Stimulated activated CD4-positive, alpha-beta T cell treated with anti-CD3 and anti-CD28 coated beads, Interleukin-15, amount 100 ng/mL, for 24 hours (primary cell): ENCODE measurements around the gene TICAM1.
"Not testable (repeated sequence)": the region's sequence is repeated elsewhere in the genome, so short reads cannot be mapped to it uniquely, and the experiment has no call there.

Experiments used
- DNase-seq: peaks from one replicate; pipeline ENCODE4 v3.0.0-alpha.2; 2020

The TICAM1 gene

DNA sequence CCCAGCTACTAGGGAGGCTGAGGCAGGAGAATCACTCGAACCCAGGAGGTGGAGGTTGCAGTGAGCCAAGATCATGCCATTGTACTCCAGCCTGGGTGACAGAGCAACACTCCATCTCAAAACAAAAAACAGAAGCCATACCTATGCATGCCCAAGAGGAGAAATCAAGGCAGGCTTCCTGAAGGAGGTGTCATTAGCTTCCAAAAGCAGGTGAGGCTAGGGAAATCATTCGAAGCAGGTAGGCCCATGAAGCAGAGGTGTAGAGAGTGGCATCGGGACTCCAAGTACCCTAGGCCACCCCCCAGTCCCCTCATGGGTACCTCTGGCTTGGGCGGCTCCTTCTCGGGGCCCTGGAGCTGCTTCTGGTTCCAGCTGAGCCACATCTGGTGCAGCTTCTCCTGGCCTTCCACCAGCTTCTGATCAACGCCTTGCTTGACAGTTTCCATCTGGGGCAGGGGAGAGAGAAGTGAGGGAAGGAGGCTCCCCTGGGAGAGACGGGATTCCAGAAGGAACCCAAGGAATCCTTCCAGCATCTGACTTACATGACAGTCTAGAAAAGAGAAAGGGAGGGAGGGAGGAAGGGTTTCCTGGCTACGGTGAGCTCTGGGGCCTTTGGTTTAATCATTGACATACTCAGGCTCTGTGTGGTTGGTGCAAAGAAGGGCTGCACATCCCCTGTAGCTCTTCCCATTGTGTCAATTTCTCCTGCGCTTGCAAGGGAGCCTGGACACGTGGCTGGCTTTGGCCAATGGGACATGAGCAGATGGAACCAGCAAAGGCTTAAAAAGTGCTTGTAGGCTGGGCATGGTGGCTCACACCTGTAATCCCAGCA is 13.1 kb upstream of the TICAM1 start:
- no peak for DNase-seq

DNA sequence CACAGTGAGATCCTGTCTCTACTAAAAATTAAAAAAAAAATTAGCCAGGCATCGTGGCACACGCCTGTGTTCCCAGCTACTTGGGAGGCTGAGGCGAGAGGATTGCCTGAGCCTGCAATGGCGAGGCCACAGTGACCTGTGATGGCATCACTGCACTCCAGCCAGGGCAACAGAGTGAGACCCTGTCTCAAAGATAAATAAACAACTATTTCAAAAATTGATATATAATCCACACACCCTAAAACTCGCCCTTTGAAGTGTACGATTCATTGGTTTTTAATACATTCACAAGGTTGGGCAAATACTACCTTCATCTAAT is 12.1 kb upstream of the TICAM1 start:
- DNase-seq: no peak

DNA sequence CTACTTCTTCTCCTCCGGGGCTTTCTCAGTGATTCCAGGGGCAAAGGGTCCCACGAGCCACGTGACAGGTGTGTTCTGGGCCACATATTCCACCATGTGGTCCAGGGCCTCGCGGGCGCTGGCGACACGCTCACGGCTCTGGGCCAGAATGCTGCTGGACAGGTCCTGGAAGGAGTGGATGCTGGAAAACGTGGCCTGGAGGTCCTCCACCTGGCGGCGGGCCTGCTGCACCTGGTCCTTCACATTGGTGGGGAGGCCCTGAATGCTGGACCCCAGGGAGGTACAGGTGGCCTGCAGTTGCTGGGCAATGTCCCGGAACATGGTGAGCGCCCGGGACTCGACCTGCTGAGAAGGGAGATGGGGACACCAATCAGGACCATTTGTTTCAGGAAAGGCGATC is 7.7 kb upstream of the TICAM1 start:
- DNase-seq: no peak

DNA sequence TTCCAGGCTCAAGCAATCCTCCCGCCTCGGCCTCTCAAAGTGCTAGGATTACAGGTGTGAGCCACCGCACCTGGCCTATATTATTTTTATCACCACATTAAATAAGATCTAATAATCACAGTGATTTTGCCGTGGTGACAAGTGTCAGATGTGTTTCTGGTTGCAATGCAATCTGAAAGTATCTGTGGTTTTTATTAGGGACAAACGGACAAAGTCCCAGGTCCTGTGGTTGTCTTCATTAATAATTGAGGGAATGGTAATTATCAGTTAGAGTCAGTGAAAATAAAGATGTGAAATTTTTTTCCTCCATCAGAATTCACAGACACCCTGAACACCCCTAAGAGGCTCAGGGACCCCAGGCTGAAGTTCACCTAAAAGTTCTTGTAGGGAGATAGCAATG is 1.3 kb upstream of the TICAM1 start:
- no peak for DNase-seq

DNA sequence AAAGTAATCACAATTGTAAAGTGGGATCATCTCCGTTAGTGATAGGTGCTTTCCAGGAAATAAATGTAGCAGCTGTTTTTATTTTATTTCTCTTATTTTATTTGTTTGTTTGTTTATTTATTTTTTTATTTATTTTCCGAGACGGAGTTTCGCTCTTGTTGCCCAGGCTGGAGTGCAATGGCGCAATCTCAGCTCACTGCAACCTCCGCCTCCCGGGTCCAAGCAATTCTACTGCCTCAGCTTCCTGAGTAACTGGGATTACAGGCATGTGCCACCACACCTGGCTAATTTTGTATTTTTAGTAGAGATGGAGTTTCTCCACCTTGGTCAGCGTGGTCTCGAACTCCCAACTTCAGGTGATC is 448 bp upstream of the TICAM1 start:
- DNase-seq: not testable (repeated sequence)

DNA sequence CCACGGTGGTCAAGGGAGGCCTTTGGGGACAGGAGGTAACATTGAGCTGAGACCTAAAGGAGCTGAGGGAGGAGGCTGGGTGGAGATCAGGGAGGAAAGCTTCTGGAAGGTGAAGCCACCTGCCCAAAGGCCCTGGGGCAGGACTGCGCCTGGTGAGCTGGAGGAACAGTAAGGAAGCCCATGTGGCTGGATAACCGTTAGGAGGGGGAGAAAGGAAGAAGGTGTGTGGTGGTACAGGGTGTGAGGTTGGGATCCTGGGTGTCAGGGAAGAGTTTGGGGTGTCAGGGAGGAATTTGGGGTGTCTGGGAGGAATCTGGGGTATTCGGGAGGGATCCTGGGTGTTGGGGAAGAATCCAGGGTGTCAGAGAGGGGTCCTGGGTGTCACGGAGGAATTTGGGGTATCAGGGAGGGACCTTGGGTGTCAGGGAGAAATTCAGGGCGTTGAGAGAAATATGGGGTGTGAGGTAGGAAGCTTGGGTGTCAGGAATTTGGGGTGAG is 695 bp downstream of the TICAM1 start:
- DNase-seq: no peak

DNA sequence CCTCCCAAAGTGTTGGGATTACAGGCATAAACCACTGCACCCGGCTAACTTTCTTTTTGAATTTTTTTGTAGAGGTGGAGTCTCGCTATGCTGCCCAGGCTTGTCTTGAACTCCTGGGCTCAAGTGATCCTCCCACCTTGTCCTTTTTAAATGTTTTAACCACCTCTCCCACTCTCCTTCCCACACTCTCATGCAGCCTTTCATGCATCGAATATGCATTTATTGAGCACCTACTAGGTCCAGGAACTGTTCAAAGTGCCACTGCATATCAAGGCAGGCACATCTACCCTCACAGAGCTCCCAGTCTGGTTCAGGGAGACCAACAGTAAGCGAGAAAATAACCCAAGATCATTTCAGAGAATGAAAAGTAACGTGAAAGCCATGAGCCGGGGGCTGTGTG is 1.2 kb downstream of the TICAM1 start:
- no peak for DNase-seq

DNA sequence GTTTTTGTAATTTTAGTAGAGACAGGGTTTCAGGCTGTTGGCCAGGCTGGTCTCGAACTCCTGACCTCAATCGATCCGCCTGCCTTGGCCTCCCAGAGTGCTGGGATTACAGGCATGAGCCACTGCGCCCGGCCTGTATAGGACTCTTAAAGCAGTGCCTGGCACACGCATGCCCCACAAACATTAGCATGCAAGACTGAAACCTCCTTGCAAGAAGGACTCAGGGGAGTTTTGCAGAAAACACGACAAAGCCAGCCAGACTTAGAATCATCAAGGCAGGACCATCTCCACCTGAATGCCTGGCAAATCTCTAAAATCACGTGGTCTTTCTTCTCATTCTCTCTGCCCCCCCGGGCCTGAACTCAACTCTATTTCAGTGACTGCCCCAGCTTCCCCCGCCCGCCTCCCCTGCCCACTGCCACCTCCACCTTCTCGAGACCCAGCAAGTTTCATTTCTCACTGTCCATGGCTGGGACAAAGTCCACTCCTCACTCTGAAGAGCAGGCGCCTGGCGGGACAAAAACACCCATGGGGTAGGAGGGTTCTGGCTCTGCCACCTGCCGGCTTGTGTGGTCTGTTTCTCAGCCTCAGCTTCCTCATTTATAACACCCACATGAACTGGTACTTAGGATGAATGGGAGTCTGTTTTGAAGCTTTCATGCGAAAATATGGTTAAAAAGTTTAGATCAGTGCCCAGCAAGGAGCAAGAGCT is 2.4 kb downstream of the TICAM1 start:
- DNase-seq: no peak

DNA sequence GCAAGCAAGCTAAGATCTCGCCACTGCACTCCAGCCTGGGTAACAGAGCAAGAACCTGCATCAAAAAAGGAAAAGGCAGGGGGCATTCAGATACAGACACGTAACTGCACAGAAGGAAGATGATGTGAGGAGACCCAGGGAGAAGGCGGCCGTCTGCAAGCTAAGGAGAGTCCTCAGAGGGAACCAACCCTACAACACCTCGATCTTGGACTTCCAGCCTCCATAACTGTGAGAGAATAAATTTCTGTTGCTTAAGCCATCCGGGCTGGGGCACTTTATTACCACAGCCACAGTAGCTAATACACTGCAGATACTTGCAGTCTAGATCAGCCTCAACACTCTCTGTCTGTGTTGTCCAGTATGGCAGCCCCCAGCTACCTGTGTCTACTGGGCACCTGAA is 7.9 kb downstream of the TICAM1 start:
- DNase-seq: no peak

DNA sequence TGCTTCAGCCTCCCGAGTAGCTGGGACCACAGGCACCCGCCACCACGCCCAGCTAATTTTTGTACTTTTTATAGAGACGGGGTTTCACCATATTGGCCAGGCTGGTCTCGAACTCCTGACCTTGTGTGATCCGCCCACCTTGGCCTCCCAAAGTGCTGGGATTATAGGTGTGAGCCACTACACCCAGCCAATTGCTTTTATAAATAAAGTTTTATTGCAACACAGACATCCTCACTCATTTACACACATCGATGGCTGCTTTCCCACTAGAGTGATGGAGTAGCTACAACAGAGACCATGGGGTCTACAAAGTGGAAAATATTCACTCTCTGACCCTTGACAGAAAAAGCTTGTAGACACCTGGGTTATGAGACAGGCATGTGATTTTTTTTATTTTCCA is 9.2 kb downstream of the TICAM1 start:
- not testable (repeated sequence) for DNase-seq

DNA sequence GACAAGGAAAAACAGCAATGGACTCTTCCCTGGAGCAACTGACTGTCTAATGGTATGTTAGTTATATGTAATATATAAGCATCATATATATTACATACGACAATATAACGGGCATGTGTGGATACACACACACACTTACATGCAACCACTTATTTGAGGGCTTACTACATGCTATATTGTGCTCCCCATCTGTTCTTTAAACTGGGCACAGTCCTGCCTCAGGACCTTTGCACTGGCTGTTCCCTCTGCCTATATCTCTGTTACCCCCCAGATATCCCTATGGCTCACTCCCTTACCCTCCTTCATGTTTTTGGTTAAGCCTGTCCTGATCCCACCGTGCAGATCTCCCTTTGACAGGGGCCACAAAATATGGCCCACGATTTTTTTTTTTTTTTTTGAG is 10.2 kb downstream of the TICAM1 start:
- no peak for DNase-seq

DNA sequence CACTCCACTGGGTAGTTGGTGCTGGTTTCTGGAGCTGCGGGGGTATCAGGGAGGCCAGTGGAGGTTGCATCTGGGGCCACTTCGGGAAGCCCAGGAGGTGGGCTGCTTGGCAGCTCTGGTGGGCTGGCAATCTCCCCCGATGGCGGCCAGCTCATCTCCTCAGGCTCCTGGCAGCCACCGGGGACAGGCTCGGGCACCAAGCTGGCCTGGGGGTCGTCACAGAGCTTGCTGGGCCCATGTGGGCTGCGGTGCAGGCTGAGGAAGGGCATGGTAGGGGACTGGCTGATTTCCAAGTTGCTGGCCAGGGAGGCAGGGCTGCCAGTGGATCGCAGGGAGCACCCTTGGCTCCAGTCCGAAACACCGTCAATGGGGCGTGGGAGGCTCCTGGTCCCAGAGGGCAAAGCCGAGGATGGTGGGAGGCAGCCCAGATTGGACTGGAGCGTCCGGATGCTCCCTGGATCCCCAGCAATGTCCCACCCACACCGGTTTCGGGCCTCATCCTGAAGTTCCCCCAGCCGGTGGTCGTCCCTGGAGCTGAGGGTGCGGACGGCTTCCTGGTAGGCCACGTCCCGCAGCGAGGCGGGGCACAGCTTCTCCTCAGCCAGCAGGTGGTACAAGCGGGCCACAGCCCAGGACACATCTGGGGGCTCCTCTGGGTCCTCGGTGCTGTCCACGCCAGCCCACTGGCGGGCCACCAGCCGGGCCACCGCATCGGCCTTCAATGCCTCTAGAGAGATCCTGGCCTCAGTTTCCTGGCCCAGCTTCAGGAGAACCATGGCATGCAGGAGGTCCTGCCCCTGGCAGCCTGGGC is 13.8 kb downstream of the TICAM1 start:
- no peak for DNase-seq

DNA sequence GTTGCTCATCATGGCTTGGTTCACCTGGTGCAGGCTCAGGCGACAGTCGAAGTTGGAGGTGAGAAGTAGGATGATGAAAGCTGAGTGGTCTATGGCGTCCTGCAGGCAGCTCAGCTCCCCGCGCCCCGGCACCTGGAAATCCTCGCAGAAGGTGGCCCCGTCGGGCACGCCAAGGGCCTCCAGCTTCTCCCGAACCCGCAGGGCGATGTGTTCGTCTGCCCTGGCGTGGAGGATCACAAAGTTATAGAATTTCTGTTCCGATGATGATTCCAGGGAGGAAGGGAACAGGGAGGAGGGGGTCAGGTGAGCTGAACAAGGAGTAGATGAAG is 14.6 kb downstream of the TICAM1 start:
- DNase-seq: no peak

DNA sequence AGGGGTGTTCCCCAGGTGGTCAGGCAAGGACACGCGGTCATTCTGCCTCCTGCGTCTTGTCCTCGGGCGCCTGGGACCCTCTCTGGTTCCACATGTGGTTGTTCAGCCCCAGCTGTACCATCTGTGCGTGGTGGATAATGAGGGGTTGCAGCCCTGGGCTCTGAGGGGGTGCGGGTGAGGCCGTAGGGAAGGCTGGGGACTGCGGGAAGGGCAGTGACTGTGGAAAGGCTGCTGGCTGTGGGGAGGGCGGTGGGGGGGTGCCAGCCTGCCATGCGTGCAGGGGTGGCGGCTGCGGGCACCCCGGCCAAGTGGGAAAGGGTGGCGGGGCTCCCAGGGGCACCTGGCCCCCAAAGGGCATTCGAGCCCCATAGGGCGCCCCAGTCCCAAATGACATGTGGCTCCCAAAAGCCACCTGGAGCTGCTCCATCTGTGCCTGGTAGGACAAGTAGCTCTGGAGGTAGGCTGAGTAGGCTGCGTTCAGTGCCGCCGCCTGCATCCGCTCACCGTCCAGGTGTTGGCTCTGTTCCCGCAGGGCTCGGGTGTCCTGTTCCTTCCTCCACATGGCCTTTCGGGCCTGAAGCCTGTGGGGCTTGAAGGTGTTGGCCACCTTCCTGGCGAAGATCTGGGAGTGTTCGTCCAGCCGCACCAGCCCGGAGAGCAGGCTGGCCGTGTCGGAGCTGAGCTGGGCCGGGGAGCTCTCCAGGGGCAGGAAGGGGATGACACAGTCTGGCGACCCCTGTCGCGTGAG is 15.1 kb downstream of the TICAM1 start:
- DNase-seq: no peak

DNA sequence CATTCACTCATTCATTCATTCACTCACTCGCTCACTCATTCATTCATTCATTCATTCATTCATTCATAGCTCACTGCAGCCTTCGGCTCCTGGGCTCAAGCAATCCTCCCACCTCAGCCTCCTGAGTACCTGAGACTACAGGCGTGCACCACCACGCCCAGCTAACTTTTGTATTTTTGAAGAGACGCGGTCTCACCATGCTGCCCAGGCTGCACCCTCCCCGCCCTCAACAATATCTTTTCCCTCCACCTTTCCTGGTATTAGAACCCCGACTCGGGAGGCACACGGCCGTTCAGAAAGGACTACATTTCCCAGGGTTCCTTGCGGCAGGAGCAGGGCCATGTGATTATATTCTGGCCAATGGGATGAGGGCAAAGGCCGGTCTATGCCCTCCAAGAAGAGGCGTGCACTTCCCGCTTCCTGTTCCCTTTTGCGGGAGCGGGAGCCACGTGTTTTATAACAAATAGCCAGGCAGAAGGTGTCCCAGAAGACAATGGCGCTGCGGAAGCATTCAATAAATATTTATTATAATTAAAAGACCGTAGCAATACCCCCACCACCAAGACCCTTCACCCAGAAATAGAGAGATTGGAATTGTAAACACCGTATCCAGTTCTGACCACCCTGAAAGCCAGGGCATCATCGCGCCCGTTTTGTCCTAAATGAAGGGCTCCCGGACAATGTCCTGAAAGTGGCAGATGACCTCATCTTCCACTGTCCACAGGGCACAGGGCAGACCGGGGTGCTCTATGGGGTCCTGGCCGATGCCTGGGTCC is 15.9 kb downstream of the TICAM1 start:
- peak; percentile 88 for DNase-seq

DNA sequence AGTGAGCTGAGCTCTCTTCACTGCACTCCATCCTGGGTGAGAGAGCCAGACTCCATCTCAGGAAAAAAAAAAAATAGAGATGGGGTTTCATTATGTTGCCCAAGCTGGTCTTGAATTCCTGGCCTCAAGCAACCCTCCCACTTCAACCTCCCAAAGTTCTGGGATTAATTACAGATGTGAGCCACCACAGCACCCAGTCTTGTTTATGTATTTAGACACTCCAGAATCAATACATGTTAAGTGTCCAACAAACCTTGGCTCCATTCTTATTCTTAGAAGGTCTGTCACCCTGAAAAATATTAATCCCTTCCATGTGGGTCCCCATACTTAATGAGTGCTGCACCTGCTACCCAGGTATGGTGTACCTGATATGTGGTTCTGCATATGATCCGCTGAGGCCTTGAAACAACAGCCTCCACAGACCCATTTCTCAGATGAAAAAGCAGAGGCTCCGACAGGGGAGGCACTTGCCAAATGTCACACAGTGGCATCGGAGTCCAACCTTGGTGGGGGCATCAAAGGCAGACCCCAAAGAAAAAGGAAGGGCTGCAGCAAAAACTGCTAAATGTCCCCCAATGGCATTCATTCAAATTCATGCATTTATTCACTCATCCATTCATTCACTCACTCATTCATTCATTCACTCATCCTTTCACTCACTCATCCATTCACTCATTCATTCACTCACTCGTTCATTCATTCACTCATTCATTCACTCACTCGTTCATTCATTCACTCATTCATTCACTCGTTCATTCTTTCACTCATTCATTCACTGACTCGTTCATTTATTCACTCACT is 16.7 kb downstream of the TICAM1 start:
- DNase-seq: no peak

DNA sequence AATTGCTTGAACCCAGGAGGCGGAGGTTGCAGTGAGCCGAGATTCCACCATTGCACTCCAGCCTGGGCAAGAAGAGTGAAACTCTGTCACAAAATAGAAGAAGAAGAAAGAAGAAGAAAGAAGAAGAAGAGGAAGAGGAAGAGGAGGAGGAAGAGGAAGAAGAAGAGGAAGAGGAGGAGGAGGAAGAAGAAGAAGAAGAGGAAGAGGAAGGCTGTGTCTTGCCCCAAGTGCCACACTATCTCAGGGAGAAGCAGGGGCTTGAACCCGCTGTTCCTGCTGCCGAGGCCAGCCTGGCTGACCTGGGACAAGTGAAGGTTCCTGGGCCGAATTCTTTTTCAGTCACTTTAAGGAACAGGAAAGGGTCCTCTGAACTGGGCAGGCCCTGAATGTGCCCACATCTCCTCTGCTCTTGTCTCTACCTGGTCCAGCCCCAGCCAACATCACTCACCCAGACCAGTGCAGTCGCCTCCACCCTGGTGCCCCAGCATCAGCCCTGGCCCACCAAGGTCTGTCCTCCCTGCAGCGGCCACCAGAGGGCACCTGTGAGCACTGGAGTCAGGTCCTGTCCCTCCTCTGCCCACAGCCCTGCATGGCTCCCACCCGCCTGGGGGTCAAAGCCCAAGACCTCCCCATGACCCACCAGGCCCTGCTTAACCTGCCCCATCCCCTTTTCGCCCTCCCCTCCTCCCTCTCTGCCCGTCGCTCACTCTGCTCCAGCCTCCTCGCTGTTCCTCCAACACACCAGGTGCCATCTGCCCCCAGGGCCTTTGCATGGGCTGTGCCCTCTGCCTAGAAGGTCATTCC is 20.0 kb downstream of the TICAM1 start:
- peak; percentile 93 for DNase-seq

DNA sequence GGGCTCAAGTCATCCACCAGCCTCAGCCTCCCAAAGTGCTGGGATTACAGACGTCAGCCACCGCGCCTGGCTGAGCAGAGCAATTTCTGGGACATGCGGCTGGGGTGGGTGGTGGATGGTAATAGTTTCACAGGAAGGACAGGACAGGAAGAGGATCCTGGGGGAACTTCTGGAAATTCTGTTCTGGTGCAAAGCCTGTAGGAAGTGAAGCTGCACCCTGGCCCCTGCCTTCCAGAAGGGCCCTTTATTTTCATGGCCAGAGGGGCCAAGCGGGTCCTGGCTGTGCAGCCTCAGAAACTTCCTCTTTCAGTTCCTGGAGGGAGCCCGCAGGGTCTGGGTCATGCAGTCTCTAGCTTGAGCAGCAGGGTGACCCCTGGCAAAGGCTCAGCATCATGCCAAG is 24.3 kb downstream of the TICAM1 start:
- DNase-seq: no peak

DNA sequence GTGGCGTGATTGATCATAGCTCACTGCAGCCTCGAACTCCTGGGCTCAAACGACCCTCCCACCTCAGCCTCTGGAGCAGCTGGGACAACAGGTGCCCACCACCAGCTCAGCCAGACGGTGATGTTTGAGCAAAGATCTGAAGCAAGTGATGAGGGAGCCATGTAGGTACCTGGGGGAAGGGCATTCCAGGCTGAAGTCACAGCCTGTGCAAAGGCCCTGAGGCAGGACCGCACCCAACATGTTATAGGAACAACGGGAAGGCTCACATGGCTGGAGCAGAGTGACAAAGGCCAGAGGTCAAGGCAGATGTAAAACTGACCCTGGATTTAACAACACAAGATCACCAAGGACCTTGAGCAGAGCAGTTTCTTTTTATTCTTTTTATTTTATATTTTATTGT is 25.1 kb downstream of the TICAM1 start:
- no peak for DNase-seq

DNA sequence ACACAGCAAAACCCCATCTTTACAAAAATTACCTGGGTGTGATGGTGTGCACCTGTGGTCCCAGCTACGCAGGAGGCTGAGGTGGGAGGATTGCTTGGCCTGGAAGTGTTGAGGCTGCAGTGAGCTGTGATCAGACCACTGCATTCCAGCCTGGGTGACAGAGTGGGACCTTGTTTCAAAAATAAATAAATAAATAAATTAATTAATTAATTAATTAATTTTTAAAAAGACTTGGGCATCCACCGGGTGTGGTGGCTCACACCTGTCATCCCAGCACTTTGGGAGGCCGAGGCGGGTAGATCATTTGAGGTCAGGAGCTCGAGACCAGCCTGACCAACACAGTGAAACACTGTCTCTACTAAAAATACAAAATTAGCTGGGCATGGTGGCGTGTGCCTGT is 26.4 kb downstream of the TICAM1 start:
- not testable (repeated sequence) for DNase-seq
